Right atrium auricular region (tissue), 2 donors: Measurements from ENCODE around the gene ERCC6L. TPM values are rescaled to one million over a fixed set of nuclear protein-coding genes. Genes with fewer than 3 reads are reported as not detected.
A peak's percentile ranks its signal among the peaks of the same experiment; 100 is the strongest.
"Not testable (repeated sequence)": the region's sequence is repeated elsewhere in the genome, so short reads cannot be mapped to it uniquely, and the experiment has no call there.

Source experiments
- DNase-seq: peaks from one replicate; pipeline ENCODE4 v3.0.0-alpha.2; 2019; ENCODE audit warnings: low spot score
- H3K27ac ChIP-seq, 2 donors: fragments of 200-600 bp; sonication (generic); 1 replicate in 1 of 2; 2 replicates in 1 of 2; pipeline ENCODE4 v1.5.1; 2016 to 2019
- H3K27me3 ChIP-seq, 2 donors: fragments of 200-600 bp; sonication (generic); one replicate each; pipeline versions ENCODE4 v1.5.1 to v1.6.0; 2017 to 2019
- H3K36me3 ChIP-seq: fragments of 200-600 bp; sonication (generic); one replicate; pipeline ENCODE4 v1.5.1; 2016
- H3K4me1 ChIP-seq, 2 donors: fragments of 200-600 bp; sonication (generic); one replicate each; pipeline versions ENCODE4 v1.5.1 to v1.6.0; 2017 to 2019
- H3K4me3 ChIP-seq, 2 donors: fragments of 200-600 bp; sonication (generic); 1 replicate in 1 of 2; 2 replicates in 1 of 2; pipeline ENCODE4 v1.5.1; 2017 to 2019; ENCODE audit warnings: mild to moderate bottlenecking in 1 of 2, moderate library complexity in 1 of 2
- H3K9me3 ChIP-seq, 2 donors: fragments of 200-600 bp; sonication (generic); one replicate each; pipeline ENCODE4 v1.5.1; 2019
- total RNA-seq, 2 donors: library from RNA; depleted of rRNA; stranded (reverse); fragments of >200 nt; gene quantifications; one replicate each; pipeline ENCODE4 v1.1.0, GENCODE V29; 2016
- TF ChIP-seq, protein P1 (sequence below), 2 donors: fragments of 200-600 bp; sonication (generic); IDR thresholded peaks; one replicate each; pipeline ENCODE4 v1.5.1; 2019; ENCODE audit warnings: antibody characterized with exemption in 2 of 2

The ERCC6L gene
- total RNA-seq, 2 donors from 2014 or later: 0.15 TPM; not detected in 1

DNA sequence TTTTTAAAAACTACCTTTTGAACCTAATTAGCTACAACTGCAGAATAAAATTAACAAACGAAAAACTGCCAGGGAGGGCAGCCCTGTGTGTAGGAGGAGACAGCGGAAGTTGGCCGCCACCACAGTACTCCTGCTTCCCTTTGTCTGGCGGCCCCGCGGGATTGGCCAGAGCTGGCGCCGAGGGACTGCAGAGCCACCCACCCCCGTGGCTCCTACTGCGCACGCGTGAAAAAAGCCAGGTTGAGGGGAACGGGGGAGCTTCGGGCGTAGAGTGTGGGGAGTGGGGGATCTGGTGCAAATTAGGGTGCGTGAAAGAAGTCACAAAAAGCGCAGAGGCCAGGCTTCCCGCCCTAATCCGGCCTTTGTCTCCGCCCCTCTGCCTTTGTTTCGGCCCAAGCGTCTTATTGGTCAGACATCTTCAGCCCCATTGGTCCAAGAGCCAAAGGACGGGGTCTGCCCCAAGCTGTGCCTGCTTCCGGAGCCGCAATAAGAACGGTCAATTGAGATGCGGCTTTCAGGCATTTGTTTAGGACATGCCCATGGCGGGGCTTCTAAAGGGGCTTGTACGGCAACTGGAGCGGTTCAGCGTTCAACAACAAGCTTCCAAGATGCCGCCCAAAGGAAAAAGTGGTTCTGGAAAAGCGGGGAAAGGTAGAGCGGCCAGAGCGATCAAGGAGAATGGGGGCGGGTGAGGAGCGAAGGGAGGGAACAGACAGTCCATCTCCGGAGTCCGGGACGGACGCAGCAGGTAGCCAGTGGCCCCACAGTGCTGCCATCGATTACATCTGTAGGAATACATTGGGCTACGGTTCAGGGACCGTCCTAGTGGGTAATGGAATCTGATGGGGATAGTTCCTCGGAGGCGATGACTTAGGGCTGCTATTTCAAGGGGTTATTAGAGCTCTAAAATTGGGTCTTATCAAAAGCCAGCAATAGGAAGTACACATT lies 57.4 kb downstream of the ERCC6L start, which contains the start of gene PIN4:
Gene PIN4, plus strand, starts transcription at position 580 of the 948 bp plus-strand sequence. Its CDS starts 29 bp downstream, at position 609.
- TF ChIP-seq, protein P1, sequence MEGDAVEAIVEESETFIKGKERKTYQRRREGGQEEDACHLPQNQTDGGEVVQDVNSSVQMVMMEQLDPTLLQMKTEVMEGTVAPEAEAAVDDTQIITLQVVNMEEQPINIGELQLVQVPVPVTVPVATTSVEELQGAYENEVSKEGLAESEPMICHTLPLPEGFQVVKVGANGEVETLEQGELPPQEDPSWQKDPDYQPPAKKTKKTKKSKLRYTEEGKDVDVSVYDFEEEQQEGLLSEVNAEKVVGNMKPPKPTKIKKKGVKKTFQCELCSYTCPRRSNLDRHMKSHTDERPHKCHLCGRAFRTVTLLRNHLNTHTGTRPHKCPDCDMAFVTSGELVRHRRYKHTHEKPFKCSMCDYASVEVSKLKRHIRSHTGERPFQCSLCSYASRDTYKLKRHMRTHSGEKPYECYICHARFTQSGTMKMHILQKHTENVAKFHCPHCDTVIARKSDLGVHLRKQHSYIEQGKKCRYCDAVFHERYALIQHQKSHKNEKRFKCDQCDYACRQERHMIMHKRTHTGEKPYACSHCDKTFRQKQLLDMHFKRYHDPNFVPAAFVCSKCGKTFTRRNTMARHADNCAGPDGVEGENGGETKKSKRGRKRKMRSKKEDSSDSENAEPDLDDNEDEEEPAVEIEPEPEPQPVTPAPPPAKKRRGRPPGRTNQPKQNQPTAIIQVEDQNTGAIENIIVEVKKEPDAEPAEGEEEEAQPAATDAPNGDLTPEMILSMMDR (IDR thresholded peaks at IDR 0.05): no peak
- peak; percentile 94 for DNase-seq
- H3K27ac ChIP-seq: peak within 1 kb of the TSS; percentile 54 to 74

DNA sequence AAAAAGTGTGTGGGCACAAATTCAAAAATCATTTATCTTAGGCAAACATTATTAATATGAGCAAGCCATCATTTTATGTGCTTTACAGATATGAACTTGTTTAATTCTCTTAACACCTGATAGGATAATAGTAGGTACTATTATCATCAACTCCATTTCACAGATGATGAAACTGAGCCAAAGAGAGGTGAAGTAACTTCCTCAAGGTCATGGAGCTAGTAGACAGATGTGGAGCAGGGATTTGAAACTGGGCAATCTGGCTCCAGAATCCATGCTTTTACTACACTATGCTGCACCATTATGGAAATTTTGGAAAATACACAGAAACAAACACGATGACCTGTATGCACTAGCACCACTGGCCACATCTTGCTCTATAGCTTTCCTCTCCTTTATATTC lies 58.3 kb downstream of the ERCC6L start:
- Histone ChIP-seq H3K4me1 (peaks cover 0 to 9% of the 10 kb centered on the region in 2 donors), H3K27ac (peak overlapping the region; percentile 54 to 74)
- no peak for DNase-seq

More for the DNA sequence above, 57.4 kb downstream of the ERCC6L start, which contains the start of gene PIN4:
- Histone ChIP-seq H3K4me1 (peaks cover 0 to 9% of the 10 kb centered on the region in 2 donors), H3K4me3 (peak within 1 kb of the TSS; percentile 61 to 67), H3K9me3 (no peaks in the 10 kb centered on the region), H3K27me3 (no peaks in the 10 kb centered on the region), H3K36me3 (no peaks in the 10 kb centered on the region)

DNA sequence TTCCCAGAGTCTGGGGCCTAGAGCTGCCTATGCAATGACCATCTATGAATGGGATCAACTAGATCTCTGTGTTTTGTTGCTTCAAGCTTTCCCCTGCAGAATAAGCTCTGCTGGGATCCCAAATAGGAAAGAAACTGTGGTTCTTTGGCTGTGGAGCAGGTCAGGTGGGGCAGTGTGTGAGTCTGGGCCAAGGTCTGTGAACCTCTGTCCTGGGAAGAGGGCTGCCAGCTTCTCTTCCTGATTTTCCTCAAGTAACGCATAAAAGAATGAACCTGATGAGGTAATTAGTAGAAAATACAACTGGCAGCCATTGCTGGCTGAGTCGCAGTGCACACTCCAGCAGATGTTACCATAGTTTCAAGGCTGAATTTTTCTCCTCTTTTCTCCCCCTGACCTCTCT lies 61.8 kb downstream of the ERCC6L start:
- H3K27ac ChIP-seq: no peak overlapping the region
- no peaks in the 10 kb centered on the region for H3K36me3 ChIP-seq
- no peak overlapping the region for H3K4me3 ChIP-seq
- H3K9me3 ChIP-seq: no peaks in the 10 kb centered on the region
- no peak for DNase-seq
- H3K27me3 ChIP-seq: no peaks in the 10 kb centered on the region
- H3K4me1 ChIP-seq: no peaks in the 10 kb centered on the region
- TF ChIP-seq, protein P1 (IDR thresholded peaks at IDR 0.05): no peak

More for the DNA sequence above, 58.3 kb downstream of the ERCC6L start:
- H3K36me3 ChIP-seq: no peaks in the 10 kb centered on the region
- H3K4me3 ChIP-seq: peak overlapping the region in 1 of 2 donors; percentile 61
- H3K27me3 ChIP-seq: no peaks in the 10 kb centered on the region
- TF ChIP-seq, protein P1 (IDR thresholded peaks at IDR 0.05): no peak
- no peaks in the 10 kb centered on the region for H3K9me3 ChIP-seq

DNA sequence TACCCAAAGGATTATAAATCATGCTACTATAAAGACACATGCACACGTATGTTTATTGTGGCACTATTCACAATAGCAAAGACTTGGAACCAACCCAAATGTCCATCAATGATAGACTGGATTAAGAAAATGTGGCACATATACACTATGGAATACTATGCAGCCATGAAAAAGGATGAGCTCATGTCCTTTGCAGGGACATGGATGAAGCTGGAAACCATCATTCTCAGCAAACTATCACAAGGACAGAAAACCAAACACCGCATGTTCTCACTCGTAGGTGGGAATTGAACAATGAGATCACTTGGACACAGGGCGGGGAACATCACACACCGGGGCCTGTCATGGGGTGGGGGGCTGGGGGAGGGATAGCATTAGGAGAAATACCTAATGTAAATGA lies 62.5 kb downstream of the ERCC6L start:
- H3K4me1 ChIP-seq, H3K27ac ChIP-seq, DNase-seq, H3K9me3 ChIP-seq, H3K4me3 ChIP-seq, H3K36me3 ChIP-seq, H3K27me3 ChIP-seq: not testable (repeated sequence)

DNA sequence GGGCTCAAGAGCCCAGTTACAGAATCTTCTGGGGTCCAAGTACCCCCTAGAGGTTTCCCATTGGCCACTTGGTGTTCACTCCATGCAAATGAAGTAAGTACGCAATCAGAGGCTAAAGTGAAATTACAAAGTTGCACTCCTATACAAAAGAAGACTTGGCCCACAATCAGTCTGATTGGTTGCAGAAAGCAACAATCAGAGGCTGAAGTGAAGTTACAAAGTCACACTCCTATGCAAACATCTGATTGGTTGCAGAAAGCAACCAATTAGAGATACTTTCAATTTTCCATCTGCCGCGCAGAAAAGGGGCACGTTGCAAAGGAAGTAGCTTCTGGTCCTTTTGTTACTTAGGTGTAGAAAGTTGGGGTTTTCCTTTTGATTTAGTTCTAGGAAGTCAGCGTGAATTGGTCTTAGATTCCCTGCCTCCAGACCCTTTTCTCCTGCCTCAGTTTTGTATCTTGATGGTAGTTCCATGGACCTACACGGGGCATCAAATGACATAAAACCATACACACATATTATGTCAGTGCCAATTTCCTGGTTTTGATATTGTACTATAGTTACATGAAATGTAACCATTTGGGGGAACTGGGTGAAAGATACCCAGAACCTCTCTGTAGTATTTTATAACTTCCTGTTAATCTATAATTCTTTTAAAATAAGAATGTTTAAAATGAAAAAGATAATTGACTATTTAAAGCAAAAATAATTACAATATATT lies 69.7 kb downstream of the ERCC6L start:
- no peaks in the 10 kb centered on the region for H3K9me3 ChIP-seq
- no peaks in the 10 kb centered on the region for H3K36me3 ChIP-seq
- peak overlapping the region in 1 of 2 donors; percentile 5 for H3K4me3 ChIP-seq

More for the DNA sequence above, 69.7 kb downstream of the ERCC6L start:
- no peaks in the 10 kb centered on the region for H3K27me3 ChIP-seq
- DNase-seq: no peak
- H3K4me1 ChIP-seq: no peaks in the 10 kb centered on the region
- no peak overlapping the region for H3K27ac ChIP-seq
- TF ChIP-seq, protein P1 (IDR thresholded peaks at IDR 0.05): no peak
